ENCODE data around the gene SERPINA10.

DNA sequence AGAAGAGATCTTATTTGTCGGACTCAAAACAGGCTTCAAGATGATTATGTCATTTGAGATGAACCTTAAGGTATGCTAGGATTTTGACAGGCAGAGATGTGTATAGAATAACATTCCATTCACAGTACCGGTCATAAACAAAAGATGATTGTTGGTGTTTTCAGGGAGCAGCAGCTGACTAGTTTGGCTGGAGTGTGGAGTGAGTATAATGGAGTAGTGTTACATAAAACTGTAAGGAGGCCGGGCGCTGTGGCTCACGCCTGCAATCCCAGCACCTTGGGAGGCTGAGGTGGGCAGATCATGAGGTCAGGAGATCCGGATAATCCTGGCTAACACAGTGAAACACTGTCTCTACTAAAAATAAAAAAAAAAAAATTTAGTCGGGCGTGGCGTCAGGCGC, 23.9 kb downstream of the SERPINA10 start:
- TF ChIP-seq, protein P1, sequence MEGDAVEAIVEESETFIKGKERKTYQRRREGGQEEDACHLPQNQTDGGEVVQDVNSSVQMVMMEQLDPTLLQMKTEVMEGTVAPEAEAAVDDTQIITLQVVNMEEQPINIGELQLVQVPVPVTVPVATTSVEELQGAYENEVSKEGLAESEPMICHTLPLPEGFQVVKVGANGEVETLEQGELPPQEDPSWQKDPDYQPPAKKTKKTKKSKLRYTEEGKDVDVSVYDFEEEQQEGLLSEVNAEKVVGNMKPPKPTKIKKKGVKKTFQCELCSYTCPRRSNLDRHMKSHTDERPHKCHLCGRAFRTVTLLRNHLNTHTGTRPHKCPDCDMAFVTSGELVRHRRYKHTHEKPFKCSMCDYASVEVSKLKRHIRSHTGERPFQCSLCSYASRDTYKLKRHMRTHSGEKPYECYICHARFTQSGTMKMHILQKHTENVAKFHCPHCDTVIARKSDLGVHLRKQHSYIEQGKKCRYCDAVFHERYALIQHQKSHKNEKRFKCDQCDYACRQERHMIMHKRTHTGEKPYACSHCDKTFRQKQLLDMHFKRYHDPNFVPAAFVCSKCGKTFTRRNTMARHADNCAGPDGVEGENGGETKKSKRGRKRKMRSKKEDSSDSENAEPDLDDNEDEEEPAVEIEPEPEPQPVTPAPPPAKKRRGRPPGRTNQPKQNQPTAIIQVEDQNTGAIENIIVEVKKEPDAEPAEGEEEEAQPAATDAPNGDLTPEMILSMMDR (IDR thresholded peaks at IDR 0.05; ENCODE audit: low read depth, low read length, poor library complexity, severe bottlenecking) = no peak
- no peak for TF ChIP-seq EZH2phosphoT487 (IDR thresholded peaks at IDR 0.05; ENCODE audit: borderline replicate concordance, low read length)

All from DOHH2 (cell line).